ENCODE measurements around the gene PLEKHB2.

GRCh38 chr2:131168538-131168937 is 63.4 kb downstream of the PLEKHB2 start:
- TF ChIP-seq CTCF (IDR thresholded peaks at IDR 0.05) (no peak), POLR2A (IDR thresholded peaks at IDR 0.05) (no peak), POLR2AphosphoS5 (IDR thresholded peaks at IDR 0.05) (no peak), EP300 (IDR thresholded peaks at IDR 0.05) (no peak)

All from sigmoid colon (tissue), 4 donors.